NOMO-1 (cell line): ENCODE data around the gene DMXL2.
"Not testable (repeated sequence)": the region's sequence is repeated elsewhere in the genome, so short reads cannot be mapped to it uniquely, and the experiment has no call there.

ENCODE experiments used
- DNase-seq, 2 experiments: peaks; one replicate each; lab custom pipeline; 2025; ENCODE audit not compliant: unreplicated experiment in 2 of 2; lab: John Stamatoyannopoulos, UW

DMXL2 gene

GRCh38 chr15:51496246-51496645 is 126.3 kb downstream of the DMXL2 start:
- DNase-seq, result no peak

DNA sequence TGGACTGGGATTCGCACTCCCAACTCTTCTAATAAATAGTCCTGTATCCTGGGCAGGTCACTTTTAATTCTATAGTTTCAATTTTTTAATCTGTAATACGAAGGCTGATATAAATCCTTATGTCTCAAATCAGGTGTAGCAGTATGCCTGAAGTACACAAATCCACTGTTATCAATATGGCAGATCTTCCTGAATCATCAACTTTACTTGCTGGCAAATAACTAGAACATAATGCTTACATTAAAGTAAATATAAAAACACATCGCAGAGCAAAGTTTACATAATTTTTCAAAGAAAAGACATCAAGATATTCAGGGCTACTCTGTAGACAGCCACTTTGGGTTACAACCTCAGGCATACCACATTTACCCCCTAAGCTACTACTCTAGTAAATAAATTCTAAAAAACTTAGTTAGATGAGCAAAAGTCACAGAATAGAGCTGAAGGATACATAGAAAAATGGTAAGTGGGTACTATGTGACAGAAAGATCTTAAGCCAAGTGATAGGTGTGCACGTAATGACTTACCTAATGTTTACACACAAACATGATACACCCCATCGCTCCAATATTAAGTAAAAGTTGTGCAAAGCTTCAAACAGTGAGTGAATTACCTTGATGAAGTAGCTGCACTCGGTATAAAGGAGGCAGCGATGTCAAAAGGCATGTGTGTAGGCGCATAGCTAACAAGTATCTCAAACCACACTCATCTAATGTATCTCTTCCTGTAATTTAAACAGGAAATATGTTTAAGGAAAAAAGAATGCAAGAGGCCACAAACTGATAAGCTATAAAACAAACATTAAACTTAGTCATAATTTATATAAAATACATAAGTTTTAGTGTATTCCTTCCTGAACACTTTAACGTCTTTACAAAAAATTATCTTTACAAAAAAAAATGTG is 127.9 kb downstream of the DMXL2 start:
- DNase-seq, result no peak

GRCh38 chr15:51493892-51494291 is 128.7 kb downstream of the DMXL2 start:
- no peak for DNase-seq

GRCh38 chr15:51492528-51492927 is 130.0 kb downstream of the DMXL2 start:
- no peak for DNase-seq

DNA sequence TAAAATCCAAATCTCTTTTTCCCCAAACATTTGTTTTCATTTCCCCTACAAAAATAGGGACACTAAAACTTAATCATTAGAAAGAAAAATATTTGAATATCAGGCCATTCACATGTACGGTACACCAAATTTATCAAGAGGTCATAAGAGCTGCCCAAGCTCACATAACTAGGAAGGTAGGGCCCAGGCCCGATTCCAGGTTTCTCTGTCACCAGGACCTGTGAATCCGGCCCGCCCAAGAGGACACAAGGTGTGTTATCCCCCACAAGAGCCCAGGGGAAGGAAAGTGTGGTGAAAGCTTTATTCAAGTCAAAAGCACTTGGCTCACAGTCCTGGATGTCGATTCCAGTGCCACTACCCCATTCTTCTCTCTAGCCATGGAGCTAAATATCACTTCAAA is 130.6 kb downstream of the DMXL2 start:
- DNase-seq, result no peak

DNA sequence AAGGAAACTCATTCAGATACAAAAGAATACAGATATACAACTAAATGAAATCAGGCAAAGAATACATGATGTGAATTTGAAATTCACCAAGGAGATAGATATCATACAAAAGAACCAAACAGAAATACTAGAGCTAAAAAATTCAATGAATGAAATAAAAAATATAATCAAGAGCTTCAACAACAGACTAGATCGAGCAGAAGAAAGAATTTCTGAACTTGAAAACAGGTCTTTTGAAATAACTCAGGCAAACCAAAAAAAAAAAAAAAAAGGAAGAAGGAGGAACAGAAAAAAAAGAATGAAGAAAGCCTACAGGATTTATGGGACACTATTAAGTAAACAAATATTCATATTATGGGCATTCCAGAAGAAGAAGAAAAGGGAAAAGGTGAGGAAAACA is 137.8 kb downstream of the DMXL2 start:
- no peak for DNase-seq

DNA sequence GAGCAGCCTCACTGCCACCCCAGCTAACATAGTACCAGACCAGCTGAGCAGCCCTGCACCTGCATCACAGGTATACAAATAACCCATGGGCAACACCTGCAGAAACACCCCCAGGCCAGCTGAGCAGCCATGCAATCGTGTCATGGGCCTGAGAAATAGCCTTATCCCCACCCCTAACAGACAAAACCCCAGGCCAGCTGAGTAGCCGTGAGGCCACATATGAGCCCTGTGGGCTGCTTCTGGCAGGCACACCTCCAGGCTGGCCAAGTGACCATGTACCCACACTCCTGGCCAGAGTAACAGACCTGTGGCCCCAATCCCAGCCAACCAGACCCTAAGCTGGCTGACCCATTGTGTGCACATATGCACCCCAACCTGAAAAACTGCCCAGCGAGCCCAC is 138.6 kb downstream of the DMXL2 start:
- DNase-seq, result no peak

DNA sequence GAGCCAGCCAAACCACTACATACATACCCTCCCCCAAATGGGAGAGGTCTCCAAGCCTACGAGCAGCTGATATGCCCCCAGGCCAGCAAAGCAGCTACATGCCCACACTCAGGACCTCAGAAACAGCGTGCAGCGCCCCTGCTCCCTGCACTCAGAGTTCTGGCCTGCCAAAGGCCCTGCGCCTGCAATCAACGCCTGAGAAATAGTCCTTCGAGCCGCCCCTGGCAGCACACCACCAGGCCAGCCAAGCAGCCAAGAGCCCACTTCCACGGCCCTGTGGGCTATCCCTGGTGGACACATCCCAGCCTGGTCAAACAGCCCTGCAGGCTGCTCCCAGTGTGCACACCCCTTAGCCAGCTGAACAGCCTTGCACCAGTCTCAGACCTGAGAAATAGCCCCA is 139.1 kb downstream of the DMXL2 start:
- no peak for DNase-seq

- no peak for DNase-seq
Measured at GRCh38 chr15:51475736-51476135, 146.8 kb downstream of the DMXL2 start.

GRCh38 chr15:51470512-51470911 is 152.1 kb downstream of the DMXL2 start:
- no peak for DNase-seq

DNA sequence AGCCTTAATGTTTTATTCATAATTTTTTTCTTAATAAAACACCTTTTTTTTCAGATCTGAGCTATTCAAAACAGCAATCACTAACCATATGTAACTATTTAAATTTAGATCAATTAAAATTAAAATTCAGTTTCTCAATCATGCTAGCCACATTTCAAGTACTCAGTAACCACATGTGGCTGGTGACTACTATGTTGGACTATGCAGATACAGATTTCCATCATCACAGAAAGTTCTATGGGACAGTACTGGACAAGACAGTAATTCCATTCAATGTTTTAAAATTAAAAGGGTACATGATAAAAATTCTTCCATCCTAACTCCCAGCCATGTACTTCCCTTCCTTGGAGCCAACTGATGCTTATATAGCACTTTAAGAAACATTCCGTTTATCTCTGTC is 161.8 kb downstream of the DMXL2 start:
- no peak for DNase-seq

GRCh38 chr15:51450001-51450400 is 172.6 kb downstream of the DMXL2 start:
- DNase-seq, result no peak

GRCh38 chr15:51448622-51449399 is 173.8 kb downstream of the DMXL2 start:
- no peak for DNase-seq

DNA sequence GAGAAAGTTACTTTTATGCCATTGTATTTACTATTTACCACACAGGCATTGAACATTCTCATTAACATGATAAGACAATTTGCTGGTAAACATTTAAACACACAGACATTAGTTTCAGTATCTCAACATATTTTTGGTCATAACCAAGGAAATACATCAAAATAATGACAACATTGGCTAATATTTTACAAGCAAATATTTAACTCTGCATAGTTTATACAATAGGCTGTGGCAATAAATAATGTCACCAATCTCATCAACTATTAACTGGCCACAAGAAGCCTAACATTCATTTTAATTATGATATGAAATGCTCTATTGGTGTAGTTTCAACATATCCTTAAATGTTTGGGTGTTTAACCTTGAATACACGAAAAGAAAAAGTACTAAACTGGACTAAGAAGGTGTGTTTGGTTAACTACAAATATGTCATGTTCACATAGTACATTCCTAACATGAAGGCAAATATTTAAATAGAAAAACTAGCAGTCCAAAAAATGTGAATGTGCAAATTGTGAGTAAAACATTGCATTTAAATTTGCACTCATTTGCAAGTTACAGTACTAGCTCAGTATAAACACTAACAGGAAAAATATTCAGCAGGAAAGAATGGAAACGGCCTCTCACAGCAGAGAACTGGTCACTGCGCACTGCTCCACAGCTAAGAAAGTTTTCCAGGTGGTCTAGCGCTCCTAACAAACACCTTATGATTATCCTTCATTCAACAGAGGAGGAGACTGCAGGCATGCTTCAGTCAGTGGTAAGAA is 174.5 kb downstream of the DMXL2 start:
- no peak for DNase-seq

DNA sequence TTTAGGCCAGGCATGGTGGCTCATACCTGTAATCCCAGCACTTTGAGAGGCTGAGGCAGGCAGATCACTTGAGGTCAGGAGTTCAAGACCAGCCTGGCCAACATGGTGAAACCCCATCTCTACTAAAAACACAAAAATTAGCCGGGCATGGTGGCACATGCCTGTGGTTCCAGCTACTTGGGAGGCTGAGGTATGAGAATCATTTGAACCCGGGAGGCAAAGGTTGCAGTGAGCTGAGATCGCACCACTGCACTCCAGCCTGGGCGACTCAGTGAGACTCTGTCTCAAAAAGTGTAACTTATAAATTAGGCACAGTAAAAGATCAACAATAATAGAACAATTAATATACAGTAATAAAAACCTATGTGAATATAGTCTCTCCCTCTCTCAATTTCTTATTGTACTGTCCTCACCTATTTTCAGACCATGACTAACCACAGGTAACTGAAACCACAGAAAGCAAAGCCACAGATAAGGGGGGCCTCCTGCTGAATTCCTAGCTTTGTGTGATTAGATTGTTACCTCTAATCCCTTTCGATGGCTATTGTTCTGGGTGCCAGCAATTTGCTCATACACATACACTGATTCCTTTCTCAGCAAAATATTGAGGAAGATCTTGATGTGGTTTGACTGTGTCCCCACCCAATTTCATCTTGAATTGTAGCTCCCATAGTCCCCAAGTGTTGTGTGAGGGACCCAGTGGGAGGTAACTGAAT is 176.4 kb downstream of the DMXL2 start:
- DNase-seq, result not testable (repeated sequence)

DNA sequence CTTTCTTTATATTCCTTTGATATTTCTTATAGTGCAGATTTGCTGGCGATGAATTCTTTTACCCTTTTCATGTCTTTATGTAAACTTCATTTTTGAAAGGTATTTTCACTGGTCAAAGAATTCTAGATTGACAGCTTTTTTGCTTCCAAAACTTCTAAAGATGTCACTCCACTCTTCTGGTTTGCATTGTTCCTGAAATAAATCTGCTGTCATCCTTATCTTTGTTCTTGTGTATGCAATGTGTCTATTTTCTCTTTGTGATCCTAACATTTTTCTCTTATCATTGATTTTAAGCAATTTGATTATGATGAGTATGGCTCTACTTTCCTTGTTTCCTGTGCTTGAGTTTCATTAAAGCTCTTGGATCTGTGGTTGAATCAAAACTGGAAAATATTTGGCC is 177.8 kb downstream of the DMXL2 start:
- DNase-seq, result no peak

GRCh38 chr15:51444112-51444511 is 178.5 kb downstream of the DMXL2 start:
- DNase-seq, result no peak

DNA sequence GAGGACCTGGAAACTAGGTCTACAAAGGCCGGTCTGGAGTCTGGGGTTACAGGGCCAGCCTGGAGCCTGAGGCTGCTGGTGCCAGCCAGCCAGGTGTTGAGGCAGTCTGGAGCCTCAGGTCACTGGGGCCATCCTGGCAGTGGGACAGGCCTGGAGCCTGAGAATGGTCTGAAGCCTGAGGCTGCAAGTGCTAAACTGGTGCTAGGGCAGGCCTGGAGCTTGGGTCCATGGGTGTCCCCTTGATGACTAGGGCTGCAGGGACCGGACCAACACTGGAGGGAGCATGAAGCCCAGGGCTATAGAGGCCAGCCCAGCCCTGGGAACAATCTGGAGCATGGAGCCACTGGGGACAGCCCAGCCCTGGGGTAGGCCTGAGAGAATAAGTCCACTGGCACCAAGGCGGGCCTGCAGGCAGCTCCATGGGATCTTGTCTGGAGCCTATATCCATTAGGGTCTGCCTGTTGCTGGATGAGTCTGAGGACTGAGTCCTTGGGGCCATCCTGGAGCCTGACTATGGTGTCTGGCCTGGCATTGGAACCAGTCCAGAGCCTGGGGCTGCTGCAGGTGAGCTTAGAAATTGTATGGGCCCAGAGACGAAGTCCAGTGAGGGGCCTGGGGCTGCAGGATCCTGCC is 179.2 kb downstream of the DMXL2 start:
- DNase-seq, result no peak

DNA sequence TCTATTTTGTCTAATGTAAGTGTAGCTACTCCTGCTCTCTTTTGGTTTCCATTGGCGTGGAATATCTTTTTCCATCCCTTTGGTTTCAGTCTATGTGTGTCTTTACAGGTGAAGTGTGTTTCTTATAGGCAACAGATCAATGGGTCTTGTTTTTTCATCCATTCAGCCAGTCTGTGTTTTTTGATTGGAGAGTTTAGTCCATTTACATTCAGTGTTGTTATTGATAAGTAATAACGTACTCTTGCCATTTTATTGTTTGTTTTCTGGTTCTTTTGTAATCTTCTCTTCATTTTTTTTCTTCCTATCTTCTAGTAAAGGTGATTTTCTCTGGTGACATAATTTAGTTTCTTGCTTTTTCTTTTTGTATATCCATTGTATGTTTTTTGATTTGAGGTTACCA is 184.0 kb downstream of the DMXL2 start:
- no peak for DNase-seq

DNA sequence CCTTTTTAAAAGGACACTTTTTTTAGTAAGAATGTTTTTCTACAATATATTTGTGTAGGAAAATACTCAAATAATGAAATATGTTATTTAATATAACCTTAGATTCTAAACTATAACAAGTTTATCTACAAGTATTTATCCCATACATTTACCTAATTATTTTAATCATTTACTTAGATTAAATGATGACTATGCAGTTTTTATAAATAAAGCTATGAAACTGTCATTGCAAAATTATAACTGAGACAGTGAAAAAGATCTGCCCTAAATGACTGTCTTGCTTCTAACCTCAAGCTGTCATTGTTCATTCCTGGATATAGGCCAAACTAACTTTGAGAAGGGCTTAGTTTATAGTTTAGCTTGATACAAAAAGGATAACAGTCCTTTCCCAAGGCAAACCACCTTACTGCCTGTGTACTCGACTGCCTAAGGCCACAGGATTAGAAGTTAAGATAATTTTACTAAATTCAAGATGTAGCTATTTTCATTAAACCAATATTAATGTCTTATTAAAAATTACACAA is 197.0 kb downstream of the DMXL2 start:
- no peak for DNase-seq
